Left lung (tissue), 10 donors: ENCODE measurements around the gene PDE11A. TPM values are rescaled to one million over a fixed set of nuclear protein-coding genes. Genes with fewer than 3 reads are reported as not detected.
A peak's percentile ranks its signal among the peaks of the same experiment; 100 is the strongest.

ENCODE experiments used
- ATAC-seq: fragments of 200-7000 bp; cut with Tn5 transposase; one replicate; pipeline ENCODE4 v1.9.1; 2020; ENCODE audit warnings: moderate library complexity
- DNase-seq, 4 donors: peaks; one replicate each; pipeline ENCODE4 v3.0.0-alpha.2; 2013 to 2020
- H3K27ac ChIP-seq, 2 donors: fragments of 200-600 bp; sonication (generic) in 1 of 2; one replicate each; pipeline versions ENCODE4 v1.5.0 to v1.8.0; 2020 to 2021
- H3K27me3 ChIP-seq, 2 donors: fragments of 200-600 bp; sonication (generic) in 1 of 2; one replicate each; pipeline versions ENCODE4 v1.5.0 to v1.8.0; 2020 to 2021
- H3K36me3 ChIP-seq, 2 donors: fragments of 200-600 bp; sonication (generic) in 1 of 2; one replicate each; pipeline versions ENCODE4 v1.5.0 to v1.8.0; 2020 to 2021
- H3K4me1 ChIP-seq, 2 donors: fragments of 200-600 bp; one replicate each; pipeline ENCODE4 v1.8.0; 2021
- H3K4me3 ChIP-seq, 2 donors: fragments of 200-600 bp; sonication (generic) in 1 of 2; one replicate each; pipeline versions ENCODE4 v1.5.0 to v1.8.0; 2020 to 2021; ENCODE audit warnings: mild to moderate bottlenecking in 1 of 2
- H3K9me3 ChIP-seq, 2 donors: fragments of 200-600 bp; sonication (generic) in 1 of 2; one replicate each; pipeline versions ENCODE4 v1.5.0 to v1.8.0; 2020 to 2021
- intact Hi-C, 2 donors: fragments of 100-400 bp; cut with DNase I; formaldehyde crosslinking; loops; one replicate each; pipeline versions ENCODE4 v1.11.2 to v1.14.2; 2022
- polyA plus RNA-seq, 6 donors: library from polyadenylated mRNA; unstranded; fragments of 120-200 nt; gene quantifications; one replicate each; pipeline ENCODE4 v1.2.1, GENCODE V29; 2013; ENCODE audit not compliant: insufficient read length in 6 of 6
- total RNA-seq, 2 donors: library from RNA; stranded (reverse); fragmentation: NEBNext Ultra II Directional; extraction: Animal tissue kit (Norgen Biotek cat#: 25700); gene quantifications; one replicate each; pipeline ENCODE4 v1.2.1, GENCODE V29; 2021
- TF ChIP-seq, protein P1 (sequence below), 2 donors: fragments of 200-600 bp; sonication (generic) in 1 of 2; IDR thresholded peaks; one replicate each; pipeline versions ENCODE4 v1.5.0 to v1.8.0; 2021; ENCODE audit warnings: antibody characterized with exemption in 2 of 2
- donor health status: DM: no; HTN: yes; CAD: no.
- donor health status: DM: no; HTN: no; CAD: no.

PDE11A gene
- total and polyA plus RNA-seq, 8 donors = 0.24 to 0.73 (median 0.35) TPM

DNA sequence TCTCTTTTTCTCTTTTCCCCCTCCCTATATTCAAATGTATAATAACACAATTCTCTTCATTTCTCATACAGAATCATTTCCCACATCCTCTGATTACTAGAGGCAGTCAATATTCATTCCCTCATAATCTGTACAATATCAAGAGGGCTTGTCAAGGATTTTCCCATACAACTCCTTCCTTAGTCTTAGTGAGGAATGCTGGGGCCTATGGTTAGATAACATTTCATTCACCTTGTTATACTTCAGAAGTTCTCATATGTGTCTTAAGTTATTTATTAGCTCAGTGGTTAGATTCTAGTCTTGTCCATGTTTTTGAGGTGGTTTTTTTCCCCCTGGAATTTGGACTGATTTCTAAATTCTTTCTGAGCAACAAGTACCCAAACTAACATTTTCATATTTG lies 289.5 kb downstream of the PDE11A start:
- ATAC-seq = no peak
- Histone ChIP-seq H3K4me3 (no peak overlapping the region), H3K36me3 (no peaks in the 10 kb centered on the region), H3K27me3 (no peaks in the 10 kb centered on the region), H3K27ac (no peak overlapping the region), H3K4me1 (peaks cover 0 to 14% of the 10 kb centered on the region in 2 donors), H3K9me3 (no peaks in the 10 kb centered on the region)
- intact Hi-C loops = no loop called here
- DNase-seq = no peak
- TF ChIP-seq, protein P1, sequence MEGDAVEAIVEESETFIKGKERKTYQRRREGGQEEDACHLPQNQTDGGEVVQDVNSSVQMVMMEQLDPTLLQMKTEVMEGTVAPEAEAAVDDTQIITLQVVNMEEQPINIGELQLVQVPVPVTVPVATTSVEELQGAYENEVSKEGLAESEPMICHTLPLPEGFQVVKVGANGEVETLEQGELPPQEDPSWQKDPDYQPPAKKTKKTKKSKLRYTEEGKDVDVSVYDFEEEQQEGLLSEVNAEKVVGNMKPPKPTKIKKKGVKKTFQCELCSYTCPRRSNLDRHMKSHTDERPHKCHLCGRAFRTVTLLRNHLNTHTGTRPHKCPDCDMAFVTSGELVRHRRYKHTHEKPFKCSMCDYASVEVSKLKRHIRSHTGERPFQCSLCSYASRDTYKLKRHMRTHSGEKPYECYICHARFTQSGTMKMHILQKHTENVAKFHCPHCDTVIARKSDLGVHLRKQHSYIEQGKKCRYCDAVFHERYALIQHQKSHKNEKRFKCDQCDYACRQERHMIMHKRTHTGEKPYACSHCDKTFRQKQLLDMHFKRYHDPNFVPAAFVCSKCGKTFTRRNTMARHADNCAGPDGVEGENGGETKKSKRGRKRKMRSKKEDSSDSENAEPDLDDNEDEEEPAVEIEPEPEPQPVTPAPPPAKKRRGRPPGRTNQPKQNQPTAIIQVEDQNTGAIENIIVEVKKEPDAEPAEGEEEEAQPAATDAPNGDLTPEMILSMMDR (IDR thresholded peaks at IDR 0.05) = no peak

DNA sequence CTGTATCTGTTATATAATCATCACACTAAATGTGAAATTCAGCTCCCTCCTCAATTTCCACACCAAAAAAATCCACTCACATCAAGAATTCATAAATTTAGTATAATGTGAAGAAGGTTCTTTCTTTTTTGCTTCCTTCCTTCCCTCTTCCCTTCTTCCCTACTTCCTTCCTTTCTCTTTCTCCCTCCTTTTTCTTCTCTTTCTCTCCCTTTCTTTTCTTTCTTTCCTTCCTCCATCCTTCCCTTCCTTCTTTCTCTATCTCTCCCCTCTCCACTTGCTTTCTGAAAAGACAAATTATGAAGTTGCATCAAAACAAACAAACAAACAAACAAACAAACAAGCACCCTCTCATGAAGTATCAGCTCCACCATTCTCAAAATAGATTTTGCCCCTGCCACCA lies 290.0 kb downstream of the PDE11A start:
- Histone ChIP-seq H3K9me3 (no peaks in the 10 kb centered on the region), H3K27ac (no peak overlapping the region), H3K4me1 (peaks cover 0 to 14% of the 10 kb centered on the region in 2 donors), H3K36me3 (no peaks in the 10 kb centered on the region), H3K4me3 (no peak overlapping the region), H3K27me3 (no peaks in the 10 kb centered on the region)
- no peak for ATAC-seq
- TF ChIP-seq, protein P1 (IDR thresholded peaks at IDR 0.05) = no peak
- intact Hi-C loops = no loop called here
- no peak for DNase-seq

DNA sequence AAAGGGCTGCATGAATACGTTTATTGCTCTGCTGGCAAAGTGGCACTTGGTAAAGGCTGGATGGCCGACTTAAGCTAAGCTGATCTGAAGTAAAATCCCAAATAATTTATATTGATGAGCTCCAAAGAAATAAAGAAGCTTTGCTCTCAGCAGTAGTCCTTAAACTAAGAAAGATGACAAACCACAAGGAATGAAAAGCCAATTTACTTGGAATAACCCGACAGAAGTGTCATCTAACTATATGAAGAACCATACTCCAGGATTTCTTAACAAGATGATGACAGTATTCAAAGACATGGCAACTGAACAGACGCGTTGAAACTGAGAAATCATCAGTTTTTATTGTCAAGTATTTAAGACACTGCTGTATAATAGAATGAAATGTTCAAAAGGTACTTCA lies 294.1 kb downstream of the PDE11A start:
- TF ChIP-seq, protein P1 (IDR thresholded peaks at IDR 0.05) = no peak
- DNase-seq = no peak
- ATAC-seq = no peak

DNA sequence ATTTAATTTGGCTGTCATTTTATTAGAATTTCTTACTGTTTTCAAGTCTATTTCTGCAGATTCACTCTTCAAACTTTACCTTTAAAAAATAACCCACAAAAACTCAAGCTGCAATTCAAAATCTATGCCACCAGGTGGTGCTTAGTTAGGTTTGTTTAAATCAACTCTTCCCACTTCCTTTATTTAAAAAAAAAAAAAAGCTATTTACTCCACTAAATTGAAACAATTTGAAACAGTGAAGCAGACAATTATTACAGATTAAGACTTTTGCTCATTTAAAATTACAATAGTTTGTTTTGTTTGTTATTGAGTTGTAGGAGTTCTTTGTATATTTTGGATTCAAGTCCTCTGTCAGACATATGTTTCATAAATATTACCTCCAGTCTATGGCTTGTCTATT lies 300.0 kb downstream of the PDE11A start:
- Histone ChIP-seq H3K4me3 (no peak overlapping the region), H3K36me3 (no peaks in the 10 kb centered on the region), H3K9me3 (no peaks in the 10 kb centered on the region), H3K4me1 (no peaks in the 10 kb centered on the region), H3K27me3 (no peaks in the 10 kb centered on the region), H3K27ac (no peak overlapping the region)
- TF ChIP-seq, protein P1 (IDR thresholded peaks at IDR 0.05) = peak; percentile 42 to 43
- ATAC-seq = peak; percentile 24
- DNase-seq = no peak
- intact Hi-C loops = no loop called here

More for the DNA sequence above, 294.1 kb downstream of the PDE11A start:
- H3K4me3 ChIP-seq = no peak overlapping the region
- H3K36me3 ChIP-seq = no peaks in the 10 kb centered on the region
- intact Hi-C loops = no loop called here
- H3K27me3 ChIP-seq = no peaks in the 10 kb centered on the region
- no peak overlapping the region for H3K27ac ChIP-seq
- no peaks in the 10 kb centered on the region for H3K9me3 ChIP-seq
- no peaks in the 10 kb centered on the region for H3K4me1 ChIP-seq

DNA sequence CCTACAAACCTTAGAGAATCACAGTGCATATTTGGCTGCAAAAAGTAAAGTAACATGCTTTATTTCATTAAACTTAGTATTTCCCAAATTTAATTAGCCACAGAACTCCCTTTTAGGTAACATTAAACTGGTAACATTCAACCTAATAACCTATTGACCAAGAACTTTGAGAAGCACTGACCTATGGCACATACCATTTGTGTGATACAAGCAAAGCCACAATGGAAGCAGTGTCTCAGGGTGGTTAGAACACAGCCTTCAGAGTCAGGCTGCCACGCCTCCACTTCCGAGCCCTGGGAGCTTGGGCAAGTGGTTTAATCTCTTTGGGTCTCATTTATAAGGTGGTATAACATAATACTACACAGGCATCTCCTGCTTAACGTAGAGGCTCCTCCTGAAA lies 301.4 kb downstream of the PDE11A start:
- intact Hi-C loops = no loop called here
- H3K27me3 ChIP-seq = no peaks in the 10 kb centered on the region
- DNase-seq (no peak), ATAC-seq (no peak)
- no peaks in the 10 kb centered on the region for H3K9me3 ChIP-seq
- H3K27ac ChIP-seq = no peak overlapping the region
- no peak overlapping the region for H3K4me3 ChIP-seq
- H3K36me3 ChIP-seq = no peaks in the 10 kb centered on the region
- TF ChIP-seq, protein P1 (IDR thresholded peaks at IDR 0.05) = no peak
- no peaks in the 10 kb centered on the region for H3K4me1 ChIP-seq
